ENCODE results near the gene MAN2C1.
A peak's percentile ranks its signal among the peaks of the same experiment; 100 is the strongest.

GRCh38 chr15:75335705-75336355, 32.6 kb downstream of the MAN2C1 start, which contains the start of gene COMMD4:
- TF ChIP-seq, protein P1, sequence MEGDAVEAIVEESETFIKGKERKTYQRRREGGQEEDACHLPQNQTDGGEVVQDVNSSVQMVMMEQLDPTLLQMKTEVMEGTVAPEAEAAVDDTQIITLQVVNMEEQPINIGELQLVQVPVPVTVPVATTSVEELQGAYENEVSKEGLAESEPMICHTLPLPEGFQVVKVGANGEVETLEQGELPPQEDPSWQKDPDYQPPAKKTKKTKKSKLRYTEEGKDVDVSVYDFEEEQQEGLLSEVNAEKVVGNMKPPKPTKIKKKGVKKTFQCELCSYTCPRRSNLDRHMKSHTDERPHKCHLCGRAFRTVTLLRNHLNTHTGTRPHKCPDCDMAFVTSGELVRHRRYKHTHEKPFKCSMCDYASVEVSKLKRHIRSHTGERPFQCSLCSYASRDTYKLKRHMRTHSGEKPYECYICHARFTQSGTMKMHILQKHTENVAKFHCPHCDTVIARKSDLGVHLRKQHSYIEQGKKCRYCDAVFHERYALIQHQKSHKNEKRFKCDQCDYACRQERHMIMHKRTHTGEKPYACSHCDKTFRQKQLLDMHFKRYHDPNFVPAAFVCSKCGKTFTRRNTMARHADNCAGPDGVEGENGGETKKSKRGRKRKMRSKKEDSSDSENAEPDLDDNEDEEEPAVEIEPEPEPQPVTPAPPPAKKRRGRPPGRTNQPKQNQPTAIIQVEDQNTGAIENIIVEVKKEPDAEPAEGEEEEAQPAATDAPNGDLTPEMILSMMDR (IDR thresholded peaks at IDR 0.05), result no peak
- TF ChIP-seq POLR2AphosphoS5 (IDR thresholded peaks at IDR 0.05), result peak in 2 of 3 donors; percentile 57 to 65
- peak in 1 of 2 donors; percentile 44 for TF ChIP-seq POLR2A (IDR thresholded peaks at IDR 0.05)
- TF ChIP-seq EP300 (IDR thresholded peaks at IDR 0.05), result no peak
